HG03066 (cell line): ENCODE results near the gene EFCC1.
A peak's percentile ranks its signal among the peaks of the same experiment; 100 is the strongest.

ENCODE experiments used
- ATAC-seq: cut with Tn5 transposase; IDR thresholded peaks from one replicate; pipeline ENCODE4 v1.9.1; 2021; ENCODE audit warnings: low read depth; ENCODE audit not compliant: unreplicated experiment

EFCC1 gene

DNA sequence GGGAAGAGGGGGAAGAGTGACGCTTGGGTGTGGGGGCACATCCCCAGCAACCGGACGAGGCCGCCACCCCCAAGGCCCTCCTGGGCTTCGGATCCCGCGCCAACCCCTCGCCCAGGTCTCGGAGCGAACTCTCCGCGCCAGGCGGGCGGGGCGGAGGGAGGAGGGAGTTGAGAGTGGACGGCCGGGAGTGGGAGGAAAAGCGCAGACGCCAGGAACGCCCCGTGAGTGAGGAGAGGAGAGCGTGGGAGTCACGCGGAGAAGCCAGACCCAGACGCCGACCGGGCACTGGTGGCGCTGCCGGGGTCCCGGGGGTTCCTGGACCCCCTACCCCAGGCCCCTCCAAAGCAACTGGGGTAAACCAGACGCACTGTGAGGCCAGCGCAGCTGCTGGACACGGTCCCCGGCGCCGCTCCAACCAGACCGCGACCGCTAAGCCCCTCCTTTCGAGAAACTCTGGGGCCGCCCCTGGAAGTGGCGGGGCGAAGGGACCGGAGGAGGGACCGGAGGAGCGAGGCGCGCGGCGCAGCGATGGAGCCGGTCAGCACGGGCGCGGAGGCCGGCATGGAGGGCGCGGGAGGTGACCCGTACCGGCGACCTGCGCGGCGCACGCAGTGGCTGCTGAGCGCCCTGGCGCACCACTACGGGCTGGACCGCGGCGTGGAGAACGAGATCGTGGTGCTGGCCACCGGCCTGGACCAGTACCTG lies at the start of gene EFCC1:
EFCC1 (plus strand) TSS at position 204 of the 705 bp plus-strand sequence; CDS start at position 529, 325 bp downstream.
- ATAC-seq, result no peak

DNA sequence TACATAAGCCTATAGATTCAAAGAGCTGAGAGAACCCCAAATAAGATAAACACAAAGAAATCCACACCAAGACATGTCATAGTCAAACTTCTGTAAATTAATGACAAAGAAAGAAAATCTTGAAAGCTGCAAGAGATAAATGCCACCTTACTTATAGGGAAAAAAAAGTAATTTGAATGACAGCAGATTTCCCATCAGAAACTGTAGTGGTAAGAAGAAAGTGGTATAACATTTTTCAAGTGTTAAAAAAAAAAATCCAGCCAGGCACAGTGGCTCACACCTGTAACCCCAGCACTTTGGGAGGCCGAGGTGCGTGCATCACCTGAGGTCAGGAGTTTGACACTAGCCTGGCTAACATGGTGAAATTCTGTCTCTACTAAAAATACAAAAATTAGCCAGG lies 44.7 kb upstream of the EFCC1 start:
- no peak for ATAC-seq

DNA sequence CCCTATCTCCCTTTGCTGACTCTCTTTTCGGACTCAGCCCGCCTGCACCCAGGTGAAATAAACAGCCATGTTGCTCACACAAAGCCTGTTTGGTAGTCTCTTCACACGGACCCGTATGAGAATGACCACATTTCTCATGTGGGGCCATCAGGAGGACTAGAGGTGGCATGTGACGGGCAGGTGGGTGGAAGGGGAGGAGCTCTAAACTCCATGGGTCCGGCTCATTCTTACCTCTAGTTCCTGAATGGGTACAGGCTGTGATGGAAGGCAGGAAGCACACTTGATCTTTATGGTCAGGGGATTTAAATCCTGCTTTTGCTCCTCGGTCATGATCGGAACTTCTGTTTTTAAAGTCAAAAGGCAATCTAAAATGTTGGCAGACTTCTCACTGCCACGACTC lies 35.8 kb upstream of the EFCC1 start:
- ATAC-seq, result no peak

GRCh38 chr3:128965818-128966217 lies 35.3 kb upstream of the EFCC1 start:
- ATAC-seq, result no peak

DNA sequence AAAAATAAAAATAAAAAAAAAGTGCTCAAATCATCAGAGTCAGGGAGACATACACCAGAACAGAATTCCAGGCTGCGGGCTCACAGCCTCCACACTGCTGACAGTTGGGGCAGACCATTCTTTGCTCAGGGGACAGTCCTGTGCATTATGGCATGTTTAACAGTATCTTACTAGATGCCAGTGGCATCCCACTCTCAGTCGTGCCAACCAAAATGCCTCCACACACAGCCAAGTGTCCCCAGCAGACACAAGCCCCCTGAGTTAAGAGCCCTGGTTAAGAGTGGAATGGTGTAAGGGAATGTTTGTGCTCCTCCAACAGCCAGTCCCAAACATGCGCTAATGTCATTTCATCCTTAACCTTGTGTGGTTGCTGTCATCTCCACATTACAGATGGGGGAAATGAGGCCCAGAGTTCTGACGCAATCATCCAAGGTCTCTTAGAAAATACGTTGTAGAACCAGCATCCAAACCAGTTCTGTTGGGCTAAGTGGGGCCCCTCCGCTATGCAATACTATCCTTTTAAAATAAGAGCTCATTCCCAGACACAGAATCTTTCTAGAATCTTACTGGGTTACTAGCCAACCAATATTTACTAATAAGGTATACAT lies 33.3 kb upstream of the EFCC1 start:
- ATAC-seq, result no peak

DNA sequence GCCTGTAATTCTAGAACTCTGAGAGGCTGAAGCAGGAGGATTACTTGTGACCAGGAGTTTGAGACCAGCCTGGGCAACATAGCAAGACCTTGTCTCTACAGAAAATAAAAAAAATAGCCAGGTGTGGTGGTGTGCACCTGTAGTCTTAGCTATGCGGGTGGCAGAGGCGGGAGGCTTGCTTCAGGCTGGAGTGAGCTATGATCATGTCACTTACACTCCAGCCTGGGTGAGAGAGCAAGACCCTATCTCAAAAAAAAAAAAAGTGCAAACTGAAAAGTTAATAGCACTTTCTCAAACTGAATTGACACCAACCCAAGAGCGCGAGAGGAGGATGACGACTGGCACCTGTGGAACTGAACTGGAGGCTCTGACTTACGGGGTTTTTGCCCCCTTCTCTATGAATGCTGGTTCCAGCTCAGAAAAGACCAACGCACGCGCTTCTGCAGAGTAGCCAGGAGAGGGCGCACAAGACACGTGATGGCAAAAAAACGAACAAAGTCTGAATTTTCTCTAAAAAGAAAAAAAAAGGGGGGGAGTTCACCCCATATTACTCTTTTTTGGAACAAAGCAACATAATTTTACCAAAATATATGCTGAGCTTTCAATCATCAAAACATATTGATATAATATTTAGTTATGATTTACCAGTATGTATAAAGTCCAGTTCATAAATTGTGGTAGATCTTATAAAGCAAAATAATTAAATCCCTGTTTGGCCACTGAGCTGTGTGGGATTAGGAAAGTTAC lies 30.9 kb upstream of the EFCC1 start:
- ATAC-seq, result no peak

DNA sequence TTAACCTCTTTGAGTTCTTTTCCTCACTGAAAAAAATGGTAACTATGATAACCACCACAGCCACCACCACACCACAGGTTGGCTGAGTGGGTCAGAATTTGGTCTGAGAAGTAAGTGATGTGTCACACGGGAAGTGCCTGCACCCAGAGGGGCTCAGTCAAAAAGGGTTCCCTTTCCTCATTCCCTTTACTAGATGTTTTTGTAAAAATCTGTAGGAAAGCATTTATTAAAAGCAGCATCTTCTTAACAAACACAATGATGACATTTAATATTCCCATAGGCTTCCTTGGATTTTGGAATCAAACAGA lies 30.4 kb upstream of the EFCC1 start:
- no peak for ATAC-seq

- ATAC-seq, result no peak
Measured at GRCh38 chr3:128971421-128972100, 29.5 kb upstream of the EFCC1 start.

GRCh38 chr3:128973988-128974564 lies 27.0 kb upstream of the EFCC1 start:
- ATAC-seq, result no peak

GRCh38 chr3:128975276-128975675 lies 25.8 kb upstream of the EFCC1 start:
- no peak for ATAC-seq

GRCh38 chr3:128983293-128984069 lies 17.6 kb upstream of the EFCC1 start:
- ATAC-seq, result no peak

- no peak for ATAC-seq
Measured at GRCh38 chr3:128984596-128984995, 16.5 kb upstream of the EFCC1 start.

GRCh38 chr3:128987302-128988100 lies 13.6 kb upstream of the EFCC1 start:
- ATAC-seq, result no peak

- no peak for ATAC-seq
Measured at GRCh38 chr3:128988286-128988685, 12.8 kb upstream of the EFCC1 start.

- no peak for ATAC-seq
Measured at GRCh38 chr3:128991355-128991895, 9.7 kb upstream of the EFCC1 start.

DNA sequence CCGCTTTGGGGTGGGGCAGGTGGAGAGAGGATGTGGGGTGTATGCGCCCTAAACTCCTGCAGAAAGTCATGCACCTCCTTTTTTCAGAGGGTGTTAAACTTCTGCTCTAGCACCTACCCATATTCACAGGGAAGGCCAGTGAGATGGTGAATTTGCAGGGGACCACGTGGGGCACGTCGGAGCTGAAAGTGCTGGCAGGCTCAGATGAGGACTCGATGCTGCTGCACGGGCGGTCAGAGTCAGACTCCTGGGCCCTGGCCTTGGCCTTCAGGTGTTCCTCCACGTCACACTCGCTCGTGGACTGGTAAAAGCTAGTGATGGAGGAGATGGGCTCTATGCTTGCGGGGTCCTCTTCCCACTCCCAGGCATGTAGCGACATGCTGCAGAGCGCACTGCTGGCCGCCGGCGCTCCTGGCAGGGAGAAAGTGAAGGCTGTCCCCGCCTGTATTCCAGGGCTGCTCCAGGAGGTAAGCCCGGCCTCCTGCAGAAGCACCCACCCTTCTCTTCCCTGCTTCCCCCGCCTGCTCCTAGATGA lies 8.1 kb upstream of the EFCC1 start:
- ATAC-seq, result no peak

- ATAC-seq, result peak; percentile 72
Measured at GRCh38 chr3:128993461-128994172, 7.5 kb upstream of the EFCC1 start, which contains the start of gene CFAP92. Gene CFAP92, minus strand, starts transcription at chr3:128994076. Its CDS starts 772 bp downstream, at chr3:128993304.

- ATAC-seq, result no peak
Measured at GRCh38 chr3:128994173-128994512, 7.0 kb upstream of the EFCC1 start.
